HG02981 (cell line): ENCODE data around the gene PDSS1.

Experiments used
- ATAC-seq: cut with Tn5 transposase; IDR thresholded peaks from one replicate; pipeline ENCODE4 v1.9.1; 2021; ENCODE audit warnings: mild to moderate bottlenecking, moderate library complexity; ENCODE audit not compliant: unreplicated experiment

Gene PDSS1

GRCh38 chr10:26792758-26793495 lies 95.4 kb downstream of the PDSS1 start:
- ATAC-seq: no peak
